HG03196 (cell line): ENCODE measurements around the gene RAB11FIP4.
"Not testable (repeated sequence)": the region's sequence is repeated elsewhere in the genome, so short reads cannot be mapped to it uniquely, and the experiment has no call there.

ENCODE experiments used
- ATAC-seq: cut with Tn5 transposase; IDR thresholded peaks from one replicate; pipeline ENCODE4 v1.9.1; 2021; ENCODE audit not compliant: unreplicated experiment

RAB11FIP4 gene, protein sequence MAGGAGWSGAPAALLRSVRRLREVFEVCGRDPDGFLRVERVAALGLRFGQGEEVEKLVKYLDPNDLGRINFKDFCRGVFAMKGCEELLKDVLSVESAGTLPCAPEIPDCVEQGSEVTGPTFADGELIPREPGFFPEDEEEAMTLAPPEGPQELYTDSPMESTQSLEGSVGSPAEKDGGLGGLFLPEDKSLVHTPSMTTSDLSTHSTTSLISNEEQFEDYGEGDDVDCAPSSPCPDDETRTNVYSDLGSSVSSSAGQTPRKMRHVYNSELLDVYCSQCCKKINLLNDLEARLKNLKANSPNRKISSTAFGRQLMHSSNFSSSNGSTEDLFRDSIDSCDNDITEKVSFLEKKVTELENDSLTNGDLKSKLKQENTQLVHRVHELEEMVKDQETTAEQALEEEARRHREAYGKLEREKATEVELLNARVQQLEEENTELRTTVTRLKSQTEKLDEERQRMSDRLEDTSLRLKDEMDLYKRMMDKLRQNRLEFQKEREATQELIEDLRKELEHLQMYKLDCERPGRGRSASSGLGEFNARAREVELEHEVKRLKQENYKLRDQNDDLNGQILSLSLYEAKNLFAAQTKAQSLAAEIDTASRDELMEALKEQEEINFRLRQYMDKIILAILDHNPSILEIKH

GRCh38 chr17:31391496-31391949 lies at the start of gene RAB11FIP4:
Gene RAB11FIP4 (plus strand): TSS chr17:31391675. CDS start chr17:31391853, 178 bp downstream.
- ATAC-seq: no peak

- not testable (repeated sequence) for ATAC-seq
Measured at GRCh38 chr17:31345191-31345747, 46.2 kb upstream of the RAB11FIP4 start.

- ATAC-seq: no peak
Measured at GRCh38 chr17:31349454-31349853, 42.0 kb upstream of the RAB11FIP4 start.

DNA sequence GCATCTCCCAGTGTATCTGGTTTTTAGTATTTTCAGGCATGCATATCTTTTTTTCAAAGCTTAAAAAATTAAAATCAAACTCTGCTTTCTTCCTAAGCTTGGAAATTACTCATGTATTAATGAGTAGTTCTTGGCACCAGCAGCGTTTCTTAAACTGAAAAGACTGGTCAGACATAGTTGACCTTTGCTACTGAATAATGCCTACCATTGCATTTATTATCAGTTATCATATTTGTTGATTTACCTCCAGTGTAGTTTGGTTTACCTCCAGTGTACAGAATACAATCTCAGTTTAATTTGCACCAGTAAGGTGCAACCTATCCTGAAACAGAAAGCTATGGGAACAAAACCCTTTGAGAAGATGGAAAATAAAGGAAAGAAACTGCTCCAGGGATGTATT lies 35.5 kb upstream of the RAB11FIP4 start:
- ATAC-seq: no peak

- ATAC-seq: no peak
Measured at GRCh38 chr17:31357091-31357490, 34.4 kb upstream of the RAB11FIP4 start.

- ATAC-seq: no peak
Measured at GRCh38 chr17:31357839-31358394, 33.6 kb upstream of the RAB11FIP4 start.

DNA sequence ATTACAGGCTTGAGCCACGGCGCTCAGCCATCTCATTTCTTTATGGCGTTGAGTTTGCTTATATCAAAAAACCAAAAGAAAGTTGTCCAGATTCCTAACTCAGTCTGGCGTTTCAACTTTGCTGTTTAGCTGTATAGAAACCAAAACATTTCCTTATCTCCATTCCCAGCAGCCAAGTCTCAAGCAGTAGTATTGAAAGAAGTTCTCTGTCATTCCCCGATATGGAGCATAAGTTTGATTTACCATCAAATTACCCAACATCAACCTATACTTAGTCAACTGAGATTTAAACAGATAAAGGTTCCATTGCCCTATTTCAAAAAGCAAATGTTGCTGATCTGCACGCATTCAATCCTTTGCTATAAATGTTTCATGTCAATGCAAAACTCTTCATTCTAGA lies 27.5 kb upstream of the RAB11FIP4 start:
- no peak for ATAC-seq

DNA sequence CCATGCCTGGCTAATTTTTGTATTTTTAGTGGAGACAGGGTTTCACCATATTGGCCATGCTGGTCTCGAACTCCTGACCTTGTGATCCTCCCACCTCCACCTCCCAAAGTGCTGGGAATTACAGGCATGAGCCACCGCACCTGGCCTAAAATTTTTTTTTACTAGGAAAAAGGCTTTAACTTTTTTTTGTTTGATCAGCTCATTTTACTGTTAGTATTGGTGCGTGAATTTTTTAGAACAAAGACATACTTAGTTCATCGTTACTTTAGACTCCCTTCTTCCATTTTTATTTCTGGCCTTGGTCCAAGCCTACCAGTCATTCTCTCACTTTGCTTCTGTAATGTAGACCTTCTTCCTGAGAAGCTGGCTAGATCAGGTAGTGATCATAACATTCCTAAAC lies 25.4 kb upstream of the RAB11FIP4 start:
- ATAC-seq: no peak

GRCh38 chr17:31369266-31369665 lies 22.2 kb upstream of the RAB11FIP4 start:
- no peak for ATAC-seq

GRCh38 chr17:31371511-31372097 lies 19.9 kb upstream of the RAB11FIP4 start:
- ATAC-seq: no peak

DNA sequence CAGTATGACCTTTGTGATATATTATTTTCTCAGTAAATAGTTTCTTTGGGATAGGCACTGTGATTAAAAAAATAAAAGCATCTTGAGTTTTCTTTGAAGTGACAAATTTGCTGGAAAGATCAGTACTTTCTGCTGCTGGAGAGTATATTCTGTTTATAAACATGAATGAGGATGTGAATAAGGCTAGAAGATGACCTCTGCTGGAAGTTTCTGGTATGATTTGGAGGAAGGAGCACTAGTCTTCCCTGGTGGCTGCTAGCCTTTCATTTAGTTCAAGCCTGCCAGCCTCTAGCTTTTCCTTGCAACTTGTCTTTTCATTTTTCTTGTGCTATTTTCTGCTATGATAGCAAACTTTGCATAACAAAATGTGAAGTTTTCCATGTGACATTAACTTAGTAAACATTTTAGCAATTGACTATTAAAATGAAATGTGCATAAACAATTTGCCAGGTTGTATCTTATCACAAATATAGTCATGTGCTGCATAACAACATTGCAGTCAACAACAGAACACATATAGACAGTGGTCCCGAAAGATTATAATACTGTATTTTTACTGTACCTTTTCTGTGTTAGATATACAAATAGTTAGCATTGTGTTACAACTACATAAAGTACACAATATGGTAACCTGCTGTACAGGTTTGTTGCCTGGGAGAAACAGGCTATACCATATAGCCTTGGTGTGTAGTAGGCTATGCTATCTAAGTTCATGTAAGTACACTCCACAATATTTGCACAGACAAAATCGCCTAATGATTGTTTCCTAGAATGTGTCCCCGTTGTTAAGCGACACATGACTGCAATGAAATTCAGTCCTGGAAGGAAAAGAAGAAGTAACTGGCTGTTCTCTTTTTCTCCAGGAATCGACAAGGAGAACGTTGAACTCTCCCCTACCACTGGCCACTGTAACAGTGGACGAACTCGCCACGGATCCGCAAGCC lies 18.1 kb upstream of the RAB11FIP4 start:
- no peak for ATAC-seq

GRCh38 chr17:31374094-31374447 lies 17.4 kb upstream of the RAB11FIP4 start:
- ATAC-seq: no peak

GRCh38 chr17:31374503-31374902 lies 17.0 kb upstream of the RAB11FIP4 start:
- ATAC-seq: no peak

DNA sequence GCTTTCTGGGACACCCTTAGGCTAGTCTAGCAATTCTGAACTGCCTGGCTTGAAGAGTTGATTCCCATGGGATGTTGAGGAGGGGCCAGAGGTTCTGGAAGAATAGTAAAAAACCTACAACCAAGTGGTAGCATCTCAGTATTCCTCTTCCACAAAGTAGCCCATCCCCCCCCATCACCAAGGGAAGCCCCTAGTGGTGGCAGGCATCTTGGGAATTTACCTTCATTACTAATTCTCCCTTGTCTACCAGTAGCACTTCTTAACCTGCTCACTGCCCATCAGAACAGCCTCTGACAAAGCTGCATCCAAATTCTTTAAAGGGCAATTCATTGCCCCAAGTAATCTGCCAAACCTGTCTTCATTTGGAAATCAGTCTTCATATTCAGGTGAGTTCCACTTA lies 12.8 kb upstream of the RAB11FIP4 start:
- no peak for ATAC-seq

GRCh38 chr17:31379597-31380205 lies 11.8 kb upstream of the RAB11FIP4 start:
- no peak for ATAC-seq

DNA sequence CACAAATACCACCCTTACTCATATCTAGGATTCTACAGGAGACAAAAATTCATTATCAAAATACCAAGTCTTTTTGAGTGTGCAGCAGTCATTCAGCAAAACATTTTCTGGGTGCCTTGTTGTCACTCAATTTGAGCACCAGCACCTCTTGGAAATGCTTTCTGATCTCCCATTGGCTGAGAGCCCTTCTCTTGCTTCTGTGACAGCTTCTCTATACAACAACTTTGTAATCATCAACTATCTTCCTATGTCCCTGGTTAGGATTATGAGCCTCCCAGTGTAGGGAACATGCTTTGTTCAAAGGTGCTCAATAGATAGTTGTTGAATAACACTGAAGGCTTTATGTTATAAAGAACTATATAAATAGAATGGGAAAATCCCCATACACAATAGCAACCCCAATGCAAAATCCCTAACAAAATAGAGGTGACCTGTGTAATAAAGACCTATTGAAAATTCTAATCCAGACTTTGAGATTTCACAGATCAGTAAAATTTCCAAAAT lies 10.3 kb upstream of the RAB11FIP4 start:
- no peak for ATAC-seq

GRCh38 chr17:31382668-31383275 lies 8.7 kb upstream of the RAB11FIP4 start:
- not testable (repeated sequence) for ATAC-seq

GRCh38 chr17:31383488-31383887 lies 8.0 kb upstream of the RAB11FIP4 start:
- not testable (repeated sequence) for ATAC-seq
